ENCODE results near the gene ILDR2. TPM values are rescaled to one million over a fixed set of nuclear protein-coding genes. Genes with fewer than 3 reads are reported as not detected.

The ILDR2 gene, protein sequence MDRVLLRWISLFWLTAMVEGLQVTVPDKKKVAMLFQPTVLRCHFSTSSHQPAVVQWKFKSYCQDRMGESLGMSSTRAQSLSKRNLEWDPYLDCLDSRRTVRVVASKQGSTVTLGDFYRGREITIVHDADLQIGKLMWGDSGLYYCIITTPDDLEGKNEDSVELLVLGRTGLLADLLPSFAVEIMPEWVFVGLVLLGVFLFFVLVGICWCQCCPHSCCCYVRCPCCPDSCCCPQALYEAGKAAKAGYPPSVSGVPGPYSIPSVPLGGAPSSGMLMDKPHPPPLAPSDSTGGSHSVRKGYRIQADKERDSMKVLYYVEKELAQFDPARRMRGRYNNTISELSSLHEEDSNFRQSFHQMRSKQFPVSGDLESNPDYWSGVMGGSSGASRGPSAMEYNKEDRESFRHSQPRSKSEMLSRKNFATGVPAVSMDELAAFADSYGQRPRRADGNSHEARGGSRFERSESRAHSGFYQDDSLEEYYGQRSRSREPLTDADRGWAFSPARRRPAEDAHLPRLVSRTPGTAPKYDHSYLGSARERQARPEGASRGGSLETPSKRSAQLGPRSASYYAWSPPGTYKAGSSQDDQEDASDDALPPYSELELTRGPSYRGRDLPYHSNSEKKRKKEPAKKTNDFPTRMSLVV
- total RNA-seq (2012; rRNA removed): 0.51 and 0.66 TPM in 2 replicates

DNA sequence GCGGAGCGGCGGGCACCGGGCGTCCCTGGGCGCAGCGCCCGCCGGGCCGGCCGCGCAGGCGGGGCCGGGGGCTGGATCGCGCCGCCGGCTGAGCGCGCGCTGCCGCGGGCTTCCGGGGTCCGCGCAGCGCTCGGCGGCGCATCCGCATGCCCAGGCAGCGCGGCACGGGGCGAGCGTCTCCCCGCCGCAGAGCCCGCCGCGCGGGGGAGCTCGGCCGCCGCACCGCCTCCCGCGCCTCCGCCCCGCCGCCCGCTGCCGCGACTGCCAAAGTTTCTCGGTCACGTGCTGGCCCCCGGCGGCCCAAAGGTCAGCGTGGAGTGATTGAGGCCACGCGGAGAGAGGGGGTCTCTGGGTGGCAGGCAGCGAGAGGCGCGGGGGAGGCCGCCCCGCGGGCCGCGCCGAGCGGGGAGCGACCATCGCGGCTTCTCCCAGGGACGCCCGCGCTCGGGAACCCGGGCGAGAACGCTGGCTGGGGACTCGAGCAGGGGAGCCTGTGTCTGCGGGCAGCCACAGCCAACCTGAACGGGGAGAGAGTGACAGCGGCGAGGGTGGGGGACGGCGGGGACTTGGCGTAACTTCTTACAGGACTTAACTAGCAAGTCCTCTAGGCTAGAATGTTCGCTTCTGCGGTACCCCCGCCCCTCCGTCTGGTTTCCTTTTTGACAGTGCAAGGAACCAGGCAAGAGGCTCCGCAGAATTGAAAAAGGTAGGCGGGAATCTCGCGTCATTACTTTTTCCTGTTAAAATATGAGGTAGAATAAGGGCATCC, at the start of gene ILDR2:
Gene ILDR2, minus strand, starts transcription at position 180 of the 769 bp plus-strand sequence. CDS start 272 bp downstream, outside the sequence.
- H3K27me3 ChIP-seq (ENCODE audit: control insufficient read depth, insufficient read depth, low read length): peaks cover 67% of the 10 kb centered on the region
- H3K4me2 ChIP-seq (ENCODE audit: low read length): peak within 1 kb of the TSS; percentile 99
- H3K4me1 ChIP-seq (ENCODE audit: control insufficient read depth, insufficient read depth, low read length): peaks cover 13% of the 10 kb centered on the region
- H3K36me3 ChIP-seq (ENCODE audit: insufficient read depth, low read length): no peaks in the 10 kb centered on the region
- no peaks in the 10 kb centered on the region for H3K9me3 ChIP-seq (replicated peaks; ENCODE audit: low read length)
- H3K9ac ChIP-seq (ENCODE audit: low read depth, low read length): peak within 1 kb of the TSS; percentile 63
- H3K4me3 ChIP-seq (ENCODE audit: low read length): peak within 1 kb of the TSS; percentile 85

DNA sequence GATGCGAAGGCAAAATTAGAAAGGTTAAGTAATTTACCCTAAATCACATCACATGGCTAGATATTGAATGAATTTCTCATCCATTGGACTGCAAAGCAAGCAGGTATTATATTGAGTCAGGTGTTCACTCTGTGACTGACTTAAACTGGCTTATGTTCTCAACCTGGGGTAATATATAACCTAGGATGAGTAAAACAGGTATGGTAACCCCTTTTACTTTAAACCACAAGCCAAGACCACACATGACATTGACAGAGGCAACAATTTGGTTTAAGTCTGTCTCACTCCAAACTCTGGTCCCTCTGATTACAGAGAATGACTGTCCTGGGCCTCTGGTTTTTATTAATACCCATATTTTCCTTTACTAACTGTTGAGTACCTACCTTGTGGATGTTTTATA, 47.0 kb upstream of the ILDR2 start:
- Histone ChIP-seq H3K27me3 (ENCODE audit: control insufficient read depth, insufficient read depth, low read length) (no peaks in the 10 kb centered on the region), H3K4me2 (ENCODE audit: low read length) (no peak overlapping the region), H3K4me1 (ENCODE audit: control insufficient read depth, insufficient read depth, low read length) (no peaks in the 10 kb centered on the region), H3K9me3 (replicated peaks; ENCODE audit: low read length) (no peaks in the 10 kb centered on the region), H3K9ac (ENCODE audit: low read depth, low read length) (no peak overlapping the region), H3K4me3 (ENCODE audit: low read length) (no peak overlapping the region), H3K36me3 (ENCODE audit: insufficient read depth, low read length) (no peaks in the 10 kb centered on the region)

DNA sequence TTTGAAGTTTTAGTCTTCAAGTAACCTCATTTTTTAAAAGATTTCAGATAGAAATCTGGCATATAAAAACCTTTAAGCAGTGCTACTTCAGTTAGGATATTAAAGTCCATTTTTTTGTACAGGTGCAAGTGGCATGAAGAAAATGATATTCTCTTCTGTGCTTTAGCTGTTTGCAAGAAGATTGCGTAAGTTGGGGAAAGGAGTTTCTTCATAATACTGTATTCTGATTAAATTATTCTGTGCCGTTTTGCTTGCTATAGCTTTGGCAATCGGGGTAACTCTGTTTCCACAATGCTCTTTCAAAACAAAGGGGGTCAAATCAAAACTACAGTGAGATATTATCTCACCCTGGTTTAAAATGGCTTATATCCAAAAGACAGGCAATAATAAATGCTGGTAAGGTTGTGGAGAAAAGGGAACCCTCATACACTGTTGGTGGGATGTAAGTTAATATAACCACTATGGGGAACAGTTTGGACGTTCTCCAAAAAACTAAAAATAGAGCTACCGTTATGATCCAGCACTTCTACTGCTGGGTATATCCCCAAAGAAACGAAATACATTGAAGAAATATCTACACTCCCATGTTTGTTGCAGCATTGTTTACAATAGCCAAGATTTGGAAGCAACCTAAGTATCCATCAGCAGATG, 40.9 kb upstream of the ILDR2 start:
- Histone ChIP-seq H3K4me3 (ENCODE audit: low read length) (no peak overlapping the region), H3K4me1 (ENCODE audit: control insufficient read depth, insufficient read depth, low read length) (no peaks in the 10 kb centered on the region), H3K9me3 (replicated peaks; ENCODE audit: low read length) (no peaks in the 10 kb centered on the region), H3K36me3 (ENCODE audit: insufficient read depth, low read length) (no peaks in the 10 kb centered on the region), H3K4me2 (ENCODE audit: low read length) (no peak overlapping the region), H3K27me3 (ENCODE audit: control insufficient read depth, insufficient read depth, low read length) (no peaks in the 10 kb centered on the region), H3K9ac (ENCODE audit: low read depth, low read length) (no peak overlapping the region)

DNA sequence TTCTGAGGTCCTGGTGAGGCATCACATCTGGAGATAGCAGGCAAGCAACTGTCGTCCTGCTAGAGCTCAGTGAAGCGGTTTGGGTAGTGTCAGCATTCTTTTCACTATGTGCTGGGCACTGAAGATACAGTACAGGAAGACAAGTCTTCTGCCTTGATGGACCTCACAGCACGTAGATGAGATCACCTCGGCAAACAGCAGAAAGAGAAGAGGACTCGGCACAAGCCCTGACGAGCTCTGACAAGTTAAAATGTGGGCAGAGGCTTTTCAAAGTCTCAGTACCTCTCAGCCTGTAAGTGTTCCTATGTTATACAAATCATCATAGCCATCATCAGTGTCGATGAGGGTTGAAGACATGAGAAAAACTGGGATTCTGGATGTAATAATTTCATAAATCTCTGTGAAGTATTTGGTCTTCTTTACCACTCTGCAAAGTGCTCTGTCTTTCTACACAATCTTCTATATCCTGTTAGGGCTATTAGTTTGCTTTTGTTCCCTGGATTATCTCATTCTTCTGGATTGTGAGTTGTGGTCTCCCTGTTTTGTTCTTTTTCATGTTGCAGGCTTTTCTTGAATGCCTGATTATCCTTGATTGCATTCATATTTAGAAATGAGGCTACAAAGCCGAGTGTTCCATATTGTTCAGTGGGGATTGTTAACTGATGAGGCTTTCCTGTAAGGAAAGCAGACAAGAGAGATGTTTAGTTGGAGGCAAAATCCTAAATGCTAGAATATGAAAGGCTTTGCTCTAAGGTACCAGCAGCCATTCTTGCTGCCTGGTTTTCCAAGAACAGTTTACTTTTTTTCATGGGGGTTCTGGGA, 38.0 kb upstream of the ILDR2 start:
- Histone ChIP-seq H3K36me3 (ENCODE audit: insufficient read depth, low read length) (no peaks in the 10 kb centered on the region), H3K4me2 (ENCODE audit: low read length) (no peak overlapping the region), H3K9me3 (replicated peaks; ENCODE audit: low read length) (no peaks in the 10 kb centered on the region), H3K4me3 (ENCODE audit: low read length) (no peak overlapping the region), H3K4me1 (ENCODE audit: control insufficient read depth, insufficient read depth, low read length) (no peaks in the 10 kb centered on the region), H3K27me3 (ENCODE audit: control insufficient read depth, insufficient read depth, low read length) (no peaks in the 10 kb centered on the region), H3K9ac (ENCODE audit: low read depth, low read length) (no peak overlapping the region)

DNA sequence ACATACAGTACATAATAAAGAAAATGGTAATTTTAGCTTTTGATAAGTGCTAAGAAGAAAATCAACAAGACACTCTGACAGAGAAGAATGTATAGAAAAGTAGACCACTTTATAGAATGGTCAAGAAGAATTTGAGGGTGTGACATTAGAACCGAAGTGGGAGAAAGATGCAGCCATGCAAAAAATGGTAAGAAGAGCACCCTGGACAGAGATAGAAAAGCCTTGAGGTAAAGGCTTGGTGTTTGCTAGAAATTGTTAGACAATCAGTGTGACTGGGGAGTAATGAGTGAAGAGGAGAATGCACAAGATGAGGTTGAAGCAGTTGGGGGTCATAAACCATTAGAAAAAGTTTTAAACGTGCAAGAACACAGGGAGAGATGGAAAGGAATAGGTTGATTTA, 37.2 kb upstream of the ILDR2 start:
- H3K4me3 ChIP-seq (ENCODE audit: low read length): no peak overlapping the region
- no peaks in the 10 kb centered on the region for H3K9me3 ChIP-seq (replicated peaks; ENCODE audit: low read length)
- H3K27me3 ChIP-seq (ENCODE audit: control insufficient read depth, insufficient read depth, low read length): no peaks in the 10 kb centered on the region
- H3K9ac ChIP-seq (ENCODE audit: low read depth, low read length): no peak overlapping the region
- H3K4me1 ChIP-seq (ENCODE audit: control insufficient read depth, insufficient read depth, low read length): no peaks in the 10 kb centered on the region
- H3K4me2 ChIP-seq (ENCODE audit: low read length): no peak overlapping the region
- no peaks in the 10 kb centered on the region for H3K36me3 ChIP-seq (ENCODE audit: insufficient read depth, low read length)

DNA sequence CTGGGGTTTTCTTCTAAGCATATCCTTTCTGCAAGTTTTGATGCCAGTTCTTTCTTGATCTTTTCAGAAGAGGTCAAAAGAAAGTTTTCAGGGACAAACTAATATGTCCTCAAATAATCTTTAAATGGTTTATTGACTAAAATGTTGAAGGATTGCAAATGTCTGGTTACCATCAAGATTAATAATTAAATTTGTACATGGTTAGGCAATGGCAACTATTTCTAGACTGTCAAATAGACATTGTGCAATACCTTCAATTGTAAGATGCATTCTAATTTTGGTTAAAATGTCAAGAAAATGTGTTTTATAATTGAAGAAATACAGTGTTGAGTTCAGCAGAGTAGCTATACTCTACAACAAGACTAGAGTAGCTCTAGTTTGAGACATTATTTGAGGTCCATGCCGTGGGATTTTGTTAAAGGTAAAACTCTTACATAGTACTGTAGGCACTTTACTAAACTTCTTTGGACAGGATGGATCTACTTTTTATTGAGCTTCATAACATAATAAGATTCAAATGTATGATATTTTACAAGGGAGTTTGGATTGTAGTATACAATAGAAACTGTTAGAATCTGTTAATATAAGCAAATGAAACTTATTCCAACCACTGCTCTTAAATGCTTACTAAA, 36.3 kb upstream of the ILDR2 start:
- H3K4me3 ChIP-seq (ENCODE audit: low read length): no peak overlapping the region
- no peak overlapping the region for H3K9ac ChIP-seq (ENCODE audit: low read depth, low read length)
- no peaks in the 10 kb centered on the region for H3K4me1 ChIP-seq (ENCODE audit: control insufficient read depth, insufficient read depth, low read length)
- H3K9me3 ChIP-seq (replicated peaks; ENCODE audit: low read length): no peaks in the 10 kb centered on the region
- no peaks in the 10 kb centered on the region for H3K27me3 ChIP-seq (ENCODE audit: control insufficient read depth, insufficient read depth, low read length)
- no peaks in the 10 kb centered on the region for H3K36me3 ChIP-seq (ENCODE audit: insufficient read depth, low read length)
- H3K4me2 ChIP-seq (ENCODE audit: low read length): no peak overlapping the region

DNA sequence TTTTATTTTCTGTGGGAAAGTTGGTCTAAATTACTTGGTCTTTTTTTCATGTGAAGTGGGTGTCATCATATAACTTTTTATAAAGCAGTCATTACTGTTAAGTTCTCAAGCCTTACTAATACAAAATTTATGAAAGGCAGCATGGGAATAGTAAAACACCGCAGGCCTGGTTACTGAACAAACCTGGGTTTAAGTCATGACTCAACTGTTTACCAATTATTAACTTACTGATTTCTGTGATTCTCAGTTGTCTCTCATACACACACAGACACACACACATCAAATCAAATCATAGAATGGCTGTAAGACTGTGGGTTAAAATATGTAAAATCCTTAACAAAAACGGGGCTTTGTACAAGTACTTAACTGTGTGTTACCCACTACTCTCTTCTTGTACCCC, 28.4 kb upstream of the ILDR2 start:
- Histone ChIP-seq H3K4me2 (ENCODE audit: low read length) (no peak overlapping the region), H3K4me3 (ENCODE audit: low read length) (no peak overlapping the region), H3K9me3 (replicated peaks; ENCODE audit: low read length) (no peaks in the 10 kb centered on the region), H3K4me1 (ENCODE audit: control insufficient read depth, insufficient read depth, low read length) (no peaks in the 10 kb centered on the region), H3K36me3 (ENCODE audit: insufficient read depth, low read length) (no peaks in the 10 kb centered on the region), H3K9ac (ENCODE audit: low read depth, low read length) (no peak overlapping the region), H3K27me3 (ENCODE audit: control insufficient read depth, insufficient read depth, low read length) (peaks cover 3% of the 10 kb centered on the region)

DNA sequence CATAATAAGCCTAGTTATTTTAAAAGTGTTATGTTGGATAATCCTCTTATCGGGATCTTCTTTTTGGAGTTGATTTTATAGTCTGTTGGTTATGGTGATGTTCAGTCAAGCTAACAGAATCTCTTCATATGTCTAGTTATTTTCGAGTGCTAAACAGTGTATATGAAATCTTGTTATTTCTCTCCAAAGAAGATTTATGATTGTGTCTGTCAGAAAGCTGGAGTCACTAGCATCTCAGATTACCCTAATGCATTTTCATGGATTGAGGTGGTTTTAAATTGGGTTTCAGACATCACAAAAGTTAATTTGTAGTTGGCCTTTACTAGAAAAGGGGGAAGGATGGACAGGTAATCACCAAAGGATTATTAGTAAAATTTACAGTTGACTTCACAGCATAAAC, 27.0 kb upstream of the ILDR2 start:
- H3K9me3 ChIP-seq (replicated peaks; ENCODE audit: low read length): no peaks in the 10 kb centered on the region
- no peak overlapping the region for H3K4me3 ChIP-seq (ENCODE audit: low read length)
- H3K36me3 ChIP-seq (ENCODE audit: insufficient read depth, low read length): no peaks in the 10 kb centered on the region
- H3K27me3 ChIP-seq (ENCODE audit: control insufficient read depth, insufficient read depth, low read length): peaks cover 3% of the 10 kb centered on the region
- no peak overlapping the region for H3K9ac ChIP-seq (ENCODE audit: low read depth, low read length)
- no peaks in the 10 kb centered on the region for H3K4me1 ChIP-seq (ENCODE audit: control insufficient read depth, insufficient read depth, low read length)
- no peak overlapping the region for H3K4me2 ChIP-seq (ENCODE audit: low read length)

DNA sequence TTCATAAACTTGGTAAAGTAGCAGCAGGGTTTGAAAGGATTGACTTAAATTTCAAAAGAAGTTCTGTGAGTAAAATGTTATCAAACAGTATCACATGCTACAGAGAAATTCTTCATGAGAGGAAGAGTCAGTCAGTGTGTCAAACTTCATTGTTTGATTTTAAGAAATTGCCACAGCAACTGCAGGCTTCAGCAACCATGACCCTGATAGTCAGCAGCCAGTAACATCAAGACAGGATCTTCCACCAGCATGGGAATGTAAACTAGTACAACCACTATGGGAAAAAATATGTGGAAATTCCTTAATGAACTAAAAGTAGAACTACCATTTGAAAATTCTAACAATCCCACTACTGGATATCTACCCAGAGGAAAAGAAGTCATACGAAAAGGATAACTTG, 25.2 kb upstream of the ILDR2 start:
- Histone ChIP-seq H3K36me3 (ENCODE audit: insufficient read depth, low read length) (no peaks in the 10 kb centered on the region), H3K9me3 (replicated peaks; ENCODE audit: low read length) (no peaks in the 10 kb centered on the region), H3K4me3 (ENCODE audit: low read length) (no peak overlapping the region)

DNA sequence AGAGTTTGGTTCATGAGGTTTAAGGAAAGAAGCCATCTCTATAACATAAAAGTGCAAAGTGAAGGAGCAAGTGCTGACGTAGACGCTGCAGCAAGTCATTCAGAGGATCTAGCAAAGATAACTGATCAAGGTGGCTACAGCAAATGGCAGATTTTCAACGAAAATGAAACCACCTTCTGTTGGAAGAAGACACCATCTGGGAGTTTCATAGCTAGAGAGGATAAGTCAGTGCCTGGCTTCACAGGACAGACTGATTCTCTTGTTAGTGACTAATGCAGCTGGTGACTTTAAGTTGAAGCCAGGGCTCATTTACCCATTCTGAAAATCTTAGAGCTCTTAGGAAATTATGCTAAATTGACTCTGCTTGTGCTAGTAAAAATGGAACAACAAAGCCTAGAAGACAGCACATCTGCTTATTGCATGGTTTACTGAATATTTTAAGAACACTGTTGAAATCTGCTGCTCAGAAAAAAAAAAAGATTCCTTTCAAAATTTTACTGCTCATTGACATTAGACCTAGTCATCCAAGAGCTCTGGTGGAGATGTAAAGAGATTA, 24.2 kb upstream of the ILDR2 start:
- no peak overlapping the region for H3K4me2 ChIP-seq (ENCODE audit: low read length)
- H3K36me3 ChIP-seq (ENCODE audit: insufficient read depth, low read length): no peaks in the 10 kb centered on the region
- H3K4me1 ChIP-seq (ENCODE audit: control insufficient read depth, insufficient read depth, low read length): no peaks in the 10 kb centered on the region
- no peaks in the 10 kb centered on the region for H3K27me3 ChIP-seq (ENCODE audit: control insufficient read depth, insufficient read depth, low read length)
- H3K9ac ChIP-seq (ENCODE audit: low read depth, low read length): no peak overlapping the region
- no peak overlapping the region for H3K4me3 ChIP-seq (ENCODE audit: low read length)
- H3K9me3 ChIP-seq (replicated peaks; ENCODE audit: low read length): no peaks in the 10 kb centered on the region

More for the DNA sequence above, 25.2 kb upstream of the ILDR2 start:
- no peak overlapping the region for H3K9ac ChIP-seq (ENCODE audit: low read depth, low read length)
- H3K4me1 ChIP-seq (ENCODE audit: control insufficient read depth, insufficient read depth, low read length): no peaks in the 10 kb centered on the region
- no peak overlapping the region for H3K4me2 ChIP-seq (ENCODE audit: low read length)
- H3K27me3 ChIP-seq (ENCODE audit: control insufficient read depth, insufficient read depth, low read length): peaks cover 3% of the 10 kb centered on the region

All from skeletal muscle satellite cell (primary cell).